Measurements from ENCODE around the gene PTPN18.

GRCh38 chr2:130374587-130375290 is 18.9 kb downstream of the PTPN18 start:
- TF ChIP-seq CTCF (IDR thresholded peaks at IDR 0.05; ENCODE audit: insufficient read depth, low read depth, low read length) (no peak), EZH2 (IDR thresholded peaks at IDR 0.05; ENCODE audit: insufficient read depth, low read length) (no peak)

Data from astrocyte (in vitro differentiated cells and primary cell).